ENCODE data around the gene SSTR5. TPM values are rescaled to one million over a fixed set of nuclear protein-coding genes. Genes with fewer than 3 reads are reported as not detected.

Gene SSTR5
- total RNA-seq, 1 donor from 2014 or later: not detected

DNA sequence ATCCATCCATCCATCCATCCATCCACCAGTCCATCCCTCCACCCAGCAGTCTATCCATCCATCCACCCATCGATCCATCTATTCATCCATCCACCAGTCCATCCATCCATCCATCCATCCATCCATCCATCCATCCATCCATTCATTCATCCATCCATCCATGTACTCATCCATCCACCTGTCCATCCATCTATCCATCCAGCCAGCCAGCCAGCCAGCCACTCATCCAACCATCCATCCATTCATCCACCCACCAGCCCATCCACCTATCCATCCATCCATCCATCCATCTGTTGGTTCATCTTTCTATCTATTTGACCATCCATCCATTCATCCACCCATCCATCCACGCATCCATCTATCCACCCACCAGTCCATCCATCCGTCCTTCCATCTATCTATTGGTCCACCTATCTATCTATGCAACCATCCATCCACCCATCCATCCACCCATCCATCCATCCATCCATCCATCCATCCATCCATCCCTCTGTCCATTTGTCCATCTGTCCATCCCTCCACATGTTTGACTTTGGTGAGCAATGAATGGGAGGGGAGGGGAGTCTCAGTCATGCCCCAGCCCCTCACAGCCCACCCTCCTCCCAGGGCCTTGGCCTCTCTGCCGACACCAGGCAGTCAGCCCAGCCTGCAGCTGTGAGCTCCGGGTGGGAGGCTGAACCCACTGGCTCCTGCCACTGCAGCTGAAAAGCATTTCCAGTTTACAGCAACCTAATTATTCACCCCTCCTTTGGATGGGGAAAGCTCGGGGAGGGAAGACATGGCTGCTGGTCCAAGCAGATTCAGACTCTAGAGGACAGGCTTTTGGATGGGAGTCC lies 38.1 kb upstream of the SSTR5 start:
- Mint-ChIP-seq H3K9me3 (no peaks in the 10 kb centered on the region), H3K4me3 (no peak overlapping the region), H3K27me3 (peaks cover under 1% of the 10 kb centered on the region), H3K27ac (no peak overlapping the region), H3K4me1 (no peaks in the 10 kb centered on the region), H3K36me3 (ENCODE audit: low read depth) (no peaks in the 10 kb centered on the region)
- DNase-seq: no peak
- intact Hi-C loops (cut with micrococcal nuclease): no loop called here

DNA sequence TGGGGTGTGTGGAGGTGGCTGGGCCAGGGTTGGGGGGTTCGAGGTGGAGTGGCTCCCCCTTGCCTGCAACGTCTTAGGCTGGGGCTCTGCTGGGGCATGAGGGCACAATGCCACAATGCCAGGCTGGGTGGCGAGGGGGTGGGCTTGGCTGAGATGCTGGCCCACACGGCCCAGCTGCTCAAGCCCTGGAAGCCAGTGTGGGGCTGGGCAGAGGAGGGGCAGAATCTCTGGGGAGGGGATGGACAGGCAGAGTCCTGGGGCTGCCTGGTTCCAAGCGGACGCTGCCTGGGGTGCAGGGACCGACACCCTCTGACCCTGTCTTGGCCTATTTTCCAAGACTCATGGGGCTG lies 37.5 kb upstream of the SSTR5 start:
- Mint-ChIP-seq H3K36me3 (ENCODE audit: low read depth) (no peaks in the 10 kb centered on the region), H3K4me3 (no peak overlapping the region), H3K4me1 (no peaks in the 10 kb centered on the region), H3K27ac (no peak overlapping the region), H3K9me3 (no peaks in the 10 kb centered on the region), H3K27me3 (no peaks in the 10 kb centered on the region)
- DNase-seq: no peak
- intact Hi-C loops (cut with micrococcal nuclease): no loop called here

DNA sequence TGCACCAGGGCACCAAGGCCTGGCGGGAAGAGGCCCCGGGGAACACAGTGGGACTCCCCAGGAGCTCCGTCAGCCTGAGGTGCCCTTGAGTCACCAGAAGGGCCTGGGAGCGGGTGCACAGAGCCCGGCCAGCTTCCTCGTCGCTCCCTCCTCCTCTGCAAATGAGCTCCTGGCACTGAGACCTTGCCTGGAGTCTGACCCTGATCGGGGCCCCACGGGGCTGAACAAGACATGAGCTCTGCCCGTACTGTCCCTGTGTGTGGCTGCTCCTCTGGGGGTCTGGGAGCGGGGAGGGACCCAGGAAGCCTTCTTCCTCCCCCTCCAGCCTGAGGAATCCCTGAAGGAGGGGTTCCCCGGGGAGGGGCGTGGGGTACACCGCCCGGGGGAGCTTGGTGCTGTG lies 36.4 kb upstream of the SSTR5 start:
- Mint-ChIP-seq H3K4me1 (no peaks in the 10 kb centered on the region), H3K36me3 (ENCODE audit: low read depth) (no peaks in the 10 kb centered on the region), H3K27ac (no peak overlapping the region), H3K9me3 (no peaks in the 10 kb centered on the region), H3K27me3 (no peaks in the 10 kb centered on the region), H3K4me3 (no peak overlapping the region)
- intact Hi-C loops (cut with micrococcal nuclease): no loop called here
- no peak for DNase-seq

DNA sequence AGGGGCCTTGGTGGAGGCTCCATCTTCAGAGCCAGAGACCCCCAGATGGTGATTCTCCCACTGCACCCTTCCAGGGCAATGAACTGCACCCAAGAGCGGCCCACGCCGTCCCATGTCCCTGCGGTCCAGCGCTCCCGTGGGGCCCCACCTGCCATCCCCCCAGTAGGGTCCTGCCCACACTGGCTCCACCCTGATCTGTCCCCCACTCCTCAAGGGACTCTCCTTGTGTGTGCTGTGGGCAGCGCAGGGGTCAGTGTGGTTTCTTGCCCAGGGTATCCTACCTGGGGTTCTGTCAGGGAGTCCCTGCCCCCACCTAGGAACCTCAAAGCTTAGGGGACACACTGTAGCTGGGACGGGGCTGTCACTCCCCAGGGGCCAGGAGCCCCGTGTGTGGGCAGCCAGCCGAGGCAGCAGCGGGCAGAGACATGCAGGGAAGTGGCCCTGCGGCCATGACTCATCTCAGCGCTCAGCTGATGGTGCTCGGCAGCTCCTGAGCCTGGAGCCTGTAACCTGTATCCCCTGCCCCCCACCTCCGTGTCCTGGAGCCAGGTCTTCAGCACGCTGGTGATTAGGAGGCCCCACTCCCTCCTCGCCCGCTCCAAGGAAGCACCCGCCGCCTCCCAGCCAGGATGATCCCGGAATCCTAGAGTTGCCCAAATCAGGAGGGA lies 35.7 kb upstream of the SSTR5 start:
- intact Hi-C loops (cut with micrococcal nuclease): no loop called here
- H3K4me1 Mint-ChIP-seq: no peaks in the 10 kb centered on the region

DNA sequence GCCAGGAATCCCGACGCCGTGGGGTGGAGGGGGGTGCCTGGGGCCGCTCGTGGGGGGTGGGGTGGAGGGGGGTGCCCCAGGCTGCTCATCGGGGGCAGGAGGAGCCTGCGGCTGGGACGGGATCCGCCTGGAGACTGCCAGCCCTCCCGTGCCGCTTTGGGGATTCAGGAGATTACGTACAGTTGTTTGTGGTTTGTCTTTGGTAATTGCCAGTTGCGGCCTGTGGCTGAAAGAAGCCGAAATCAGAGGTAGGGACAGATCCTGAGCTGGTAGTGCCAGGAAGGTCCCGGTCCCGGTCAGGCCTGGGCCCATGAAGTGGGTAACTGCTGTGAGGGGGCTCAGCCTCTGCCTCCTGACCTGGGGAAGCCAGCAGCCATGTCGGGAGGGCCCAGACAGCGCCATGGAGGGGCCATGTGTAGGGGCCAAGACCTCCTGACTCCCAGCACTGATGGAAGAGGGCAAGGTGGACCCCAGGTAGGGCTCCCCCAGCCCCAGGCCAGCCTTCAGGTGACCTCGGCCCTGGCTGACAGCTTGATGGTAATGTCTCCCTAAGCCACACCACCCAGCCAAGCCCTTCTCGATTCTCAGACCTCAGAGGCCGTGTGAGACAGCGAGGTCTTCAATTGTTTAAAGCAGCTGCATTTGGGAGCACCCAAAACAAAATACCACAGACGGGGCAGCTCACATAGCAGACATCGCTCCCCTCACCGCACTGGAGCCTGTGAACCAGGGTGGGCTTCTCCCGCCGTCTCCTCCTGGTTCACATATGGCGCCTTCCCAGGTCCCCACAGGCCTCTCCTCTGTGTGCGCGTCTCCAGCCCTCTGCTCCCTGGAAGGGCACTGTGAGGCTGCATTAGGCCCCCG lies 34.9 kb upstream of the SSTR5 start:
- H3K27ac Mint-ChIP-seq: no peak overlapping the region
- H3K36me3 Mint-ChIP-seq (ENCODE audit: low read depth): no peaks in the 10 kb centered on the region
- no peaks in the 10 kb centered on the region for H3K4me1 Mint-ChIP-seq
- H3K9me3 Mint-ChIP-seq: no peaks in the 10 kb centered on the region
- no peak for DNase-seq
- H3K27me3 Mint-ChIP-seq: no peaks in the 10 kb centered on the region
- intact Hi-C loops (cut with micrococcal nuclease): no loop called here
- no peak overlapping the region for H3K4me3 Mint-ChIP-seq

More for the DNA sequence above, 35.7 kb upstream of the SSTR5 start:
- Mint-ChIP-seq H3K4me3 (no peak overlapping the region), H3K27me3 (no peaks in the 10 kb centered on the region), H3K27ac (no peak overlapping the region), H3K36me3 (ENCODE audit: low read depth) (no peaks in the 10 kb centered on the region), H3K9me3 (no peaks in the 10 kb centered on the region)
- DNase-seq: no peak

DNA sequence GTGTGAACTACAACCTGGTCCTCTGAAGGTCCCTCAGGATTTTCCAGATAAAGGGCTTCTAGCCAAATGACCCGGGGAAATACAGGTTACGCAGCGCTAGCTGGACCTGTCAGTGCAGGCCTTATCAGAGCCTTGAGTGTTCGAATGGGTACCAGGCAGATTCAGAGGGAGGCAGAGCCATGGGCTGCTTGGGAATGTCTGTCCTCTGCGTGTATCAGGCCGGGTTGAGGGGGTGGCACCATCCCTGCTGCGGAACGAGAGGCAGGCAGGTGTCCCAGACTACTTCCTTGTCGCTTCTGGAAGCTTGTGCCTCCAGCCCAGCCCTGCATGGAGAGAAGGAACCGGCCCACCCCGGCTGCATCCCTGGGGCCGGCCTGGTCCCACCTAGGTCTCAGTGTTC lies 33.6 kb upstream of the SSTR5 start:
- H3K4me3 Mint-ChIP-seq: no peak overlapping the region
- H3K36me3 Mint-ChIP-seq (ENCODE audit: low read depth): no peaks in the 10 kb centered on the region
- H3K27ac Mint-ChIP-seq: no peak overlapping the region
- H3K27me3 Mint-ChIP-seq: no peaks in the 10 kb centered on the region
- DNase-seq: no peak
- H3K9me3 Mint-ChIP-seq: no peaks in the 10 kb centered on the region
- no peaks in the 10 kb centered on the region for H3K4me1 Mint-ChIP-seq
- intact Hi-C loops (cut with micrococcal nuclease): no loop called here

DNA sequence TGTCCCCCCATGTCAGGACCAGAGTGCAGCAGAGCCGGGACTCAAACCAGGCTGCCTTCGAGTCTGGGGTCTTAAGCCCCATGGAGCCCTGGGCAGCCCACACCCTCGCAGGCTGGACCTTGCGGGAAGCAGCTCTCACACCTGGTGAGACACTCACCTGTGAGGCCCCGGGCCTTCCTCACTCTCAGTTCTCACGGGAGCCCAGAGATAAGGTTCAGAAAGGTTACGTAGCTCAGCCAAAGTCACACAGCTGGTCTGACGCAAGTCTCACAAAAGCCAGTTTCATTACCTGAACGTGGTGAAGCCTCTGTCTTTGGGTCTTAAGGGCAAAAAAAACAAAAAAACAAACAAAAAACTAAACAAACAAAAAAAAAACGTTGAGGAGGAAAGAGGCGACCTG lies 32.8 kb upstream of the SSTR5 start:
- Mint-ChIP-seq H3K4me1 (no peaks in the 10 kb centered on the region), H3K36me3 (ENCODE audit: low read depth) (no peaks in the 10 kb centered on the region), H3K4me3 (no peak overlapping the region), H3K27ac (no peak overlapping the region), H3K27me3 (no peaks in the 10 kb centered on the region), H3K9me3 (no peaks in the 10 kb centered on the region)
- DNase-seq: no peak
- intact Hi-C loops (cut with micrococcal nuclease): no loop called here

DNA sequence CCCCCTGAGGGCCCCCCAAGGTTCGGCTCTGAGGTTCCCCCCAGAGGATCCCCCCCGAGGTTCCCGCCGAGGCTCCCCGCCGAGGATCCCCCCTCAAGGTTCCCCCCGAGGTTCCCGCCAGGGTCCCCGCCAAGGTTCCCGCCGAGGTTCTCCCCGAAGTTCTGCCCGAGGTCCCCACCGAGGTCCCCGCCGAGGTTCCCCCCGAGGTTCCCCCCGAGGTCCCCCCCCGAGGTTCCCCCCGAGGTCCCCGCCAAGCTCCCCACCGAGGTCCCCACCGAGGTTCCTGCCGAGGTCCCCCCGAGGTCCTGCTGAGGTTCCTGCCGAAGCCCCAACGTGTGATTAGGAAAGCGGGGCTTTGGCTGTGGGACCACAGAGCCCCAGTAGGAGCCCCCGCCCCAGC lies 32.2 kb upstream of the SSTR5 start:
- no peak overlapping the region for H3K4me3 Mint-ChIP-seq
- intact Hi-C loops (cut with micrococcal nuclease): no loop called here
- H3K9me3 Mint-ChIP-seq: no peaks in the 10 kb centered on the region
- no peak overlapping the region for H3K27ac Mint-ChIP-seq
- no peak for DNase-seq
- H3K4me1 Mint-ChIP-seq: no peaks in the 10 kb centered on the region
- no peaks in the 10 kb centered on the region for H3K27me3 Mint-ChIP-seq
- no peaks in the 10 kb centered on the region for H3K36me3 Mint-ChIP-seq (ENCODE audit: low read depth)

DNA sequence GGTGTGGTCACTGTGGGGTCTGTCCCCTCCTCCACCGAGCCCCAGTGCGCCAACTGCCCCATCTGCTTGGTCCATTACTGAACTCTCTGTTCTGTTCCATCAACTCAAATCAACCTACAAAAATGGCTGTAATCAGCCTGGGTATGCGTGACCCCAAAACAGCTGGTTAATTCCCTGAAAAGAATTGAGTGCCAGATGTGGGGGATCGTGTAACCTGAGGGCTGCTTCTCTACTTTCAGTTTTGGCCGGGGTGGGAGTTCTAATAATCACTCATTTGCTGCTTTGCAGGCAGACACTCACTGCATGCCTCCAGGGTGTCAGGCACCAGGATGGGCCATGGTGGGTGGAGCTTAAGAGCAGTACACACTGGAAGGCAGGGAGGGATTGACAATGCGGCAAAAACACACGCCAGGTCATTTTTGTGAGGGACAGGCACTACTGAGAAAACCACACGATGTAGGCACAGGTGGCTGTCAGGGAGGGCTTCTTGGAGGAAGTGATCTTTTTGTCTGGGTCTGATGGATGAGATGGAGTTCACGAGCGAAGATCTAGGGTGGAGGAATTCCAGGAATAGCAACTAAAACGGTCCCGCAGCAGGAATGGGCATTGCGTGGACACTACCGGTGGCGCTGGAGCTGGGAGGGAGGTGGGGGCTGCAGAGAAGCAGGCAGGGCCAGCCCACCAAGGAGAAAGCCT lies 30.4 kb upstream of the SSTR5 start:
- no peaks in the 10 kb centered on the region for H3K27me3 Mint-ChIP-seq
- intact Hi-C loops (cut with micrococcal nuclease): no loop called here
- H3K27ac Mint-ChIP-seq: no peak overlapping the region
- H3K4me1 Mint-ChIP-seq: no peaks in the 10 kb centered on the region
- H3K9me3 Mint-ChIP-seq: no peaks in the 10 kb centered on the region
- no peak for DNase-seq
- H3K36me3 Mint-ChIP-seq (ENCODE audit: low read depth): no peaks in the 10 kb centered on the region
- no peak overlapping the region for H3K4me3 Mint-ChIP-seq

DNA sequence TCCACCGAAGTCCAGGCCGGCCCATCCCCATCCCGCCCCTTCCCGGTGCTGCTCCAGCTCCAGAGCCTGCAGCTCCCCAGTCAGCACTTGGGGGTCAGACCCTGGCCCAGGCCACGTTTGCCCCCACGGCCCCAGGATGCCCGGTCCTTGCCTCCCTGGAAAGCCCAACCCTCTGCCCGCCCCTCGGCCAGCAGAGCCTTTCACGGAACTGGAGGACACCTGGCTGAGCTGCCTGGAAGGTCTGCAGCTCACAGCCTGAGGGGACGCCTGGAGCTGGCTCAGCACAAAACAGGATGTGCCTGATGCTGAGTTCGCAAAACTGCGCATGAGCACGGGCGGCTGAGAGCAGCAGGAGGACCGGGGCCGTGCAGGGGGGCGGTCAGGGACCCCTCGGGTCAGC lies 29.7 kb upstream of the SSTR5 start:
- Mint-ChIP-seq H3K27me3 (no peaks in the 10 kb centered on the region), H3K4me1 (no peaks in the 10 kb centered on the region), H3K27ac (no peak overlapping the region), H3K9me3 (no peaks in the 10 kb centered on the region), H3K4me3 (no peak overlapping the region), H3K36me3 (ENCODE audit: low read depth) (no peaks in the 10 kb centered on the region)
- no peak for DNase-seq
- intact Hi-C loops (cut with micrococcal nuclease): no loop called here

DNA sequence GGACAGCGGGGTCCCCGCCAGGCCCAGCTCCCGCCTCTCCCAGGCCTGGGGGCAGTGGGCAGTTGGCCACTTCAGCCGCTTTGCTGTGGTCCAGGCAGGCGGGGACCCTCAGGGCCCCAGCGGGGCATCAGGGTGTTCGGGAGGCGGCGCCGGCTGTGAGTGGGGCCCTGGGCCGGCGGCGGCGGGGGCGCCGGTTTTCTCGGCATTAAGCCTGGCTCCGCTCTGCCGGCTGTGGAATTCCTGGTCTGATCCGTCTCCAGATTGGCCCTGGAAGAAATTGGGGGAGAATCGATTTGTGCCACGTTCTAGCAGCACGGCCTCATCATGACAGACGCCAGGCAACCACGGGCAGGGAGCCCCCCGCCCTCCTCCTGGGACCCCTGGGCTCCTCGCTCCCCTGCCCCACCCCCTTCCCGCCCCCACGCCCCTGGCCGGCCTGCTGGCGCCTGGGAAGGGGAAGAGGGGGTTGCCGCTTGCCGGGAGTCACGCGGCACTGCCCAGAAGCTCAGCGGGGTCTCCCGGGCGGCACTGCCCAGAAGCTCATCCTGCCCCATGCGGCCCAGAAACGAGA lies 28.6 kb upstream of the SSTR5 start:
- Mint-ChIP-seq H3K4me3 (no peak overlapping the region), H3K27me3 (no peaks in the 10 kb centered on the region), H3K36me3 (ENCODE audit: low read depth) (no peaks in the 10 kb centered on the region), H3K9me3 (no peaks in the 10 kb centered on the region), H3K27ac (no peak overlapping the region), H3K4me1 (no peaks in the 10 kb centered on the region)
- no peak for DNase-seq
- intact Hi-C loops (cut with micrococcal nuclease): no loop called here

DNA sequence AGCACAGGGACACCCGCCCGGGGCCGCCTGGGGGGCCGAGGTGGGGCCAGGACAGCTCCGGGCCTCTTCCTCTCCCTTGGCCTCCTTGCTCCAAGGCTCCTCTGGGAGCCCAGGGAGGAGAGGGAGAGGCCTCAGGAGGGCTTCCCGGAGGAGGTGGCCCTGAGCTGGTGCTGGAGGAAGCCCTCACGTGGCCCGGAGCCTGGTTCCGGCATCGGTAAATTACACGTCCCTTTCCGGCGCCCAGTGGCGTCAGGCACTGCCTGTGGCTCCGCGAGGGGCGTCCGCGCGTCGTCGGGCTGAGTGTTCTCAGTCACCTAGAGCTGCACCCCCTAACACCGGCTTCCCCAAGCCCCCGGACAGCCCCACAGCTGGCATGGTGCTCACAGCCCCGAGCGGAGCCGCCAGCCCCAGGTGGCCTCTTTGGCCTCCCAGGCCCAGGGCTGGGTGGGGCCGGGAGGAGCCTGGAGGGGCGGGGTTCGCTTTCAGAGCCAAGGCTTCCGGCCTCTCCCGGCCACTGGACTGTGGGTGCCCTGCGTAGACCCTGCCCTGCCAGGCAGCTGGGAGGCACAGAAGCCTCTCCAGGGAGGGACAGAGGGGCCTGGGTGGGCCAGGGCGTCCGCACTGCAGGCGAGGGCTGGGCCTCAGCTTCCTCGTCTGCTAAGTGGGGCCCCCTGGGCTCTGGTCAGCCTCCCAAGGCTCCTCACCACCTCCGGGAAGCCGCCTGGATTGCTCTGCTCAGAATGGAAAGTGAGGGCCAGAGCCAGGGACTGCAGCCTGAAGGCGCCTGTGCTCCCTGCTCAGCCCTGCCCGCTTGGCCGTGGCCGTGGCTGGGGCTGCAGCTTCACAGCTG lies 27.9 kb upstream of the SSTR5 start:
- no peak overlapping the region for H3K4me3 Mint-ChIP-seq
- no peaks in the 10 kb centered on the region for H3K4me1 Mint-ChIP-seq
- no peak overlapping the region for H3K27ac Mint-ChIP-seq
- intact Hi-C loops (cut with micrococcal nuclease): no loop called here
- DNase-seq: no peak
- H3K9me3 Mint-ChIP-seq: no peaks in the 10 kb centered on the region
- no peaks in the 10 kb centered on the region for H3K36me3 Mint-ChIP-seq (ENCODE audit: low read depth)
- no peaks in the 10 kb centered on the region for H3K27me3 Mint-ChIP-seq

Data from activated CD4-positive, alpha-beta T cell treated with anti-CD3 and anti-CD28 coated beads, Interleukin-2, amount 10 ng/mL, durations not matched to agents 24 days and 14 days (primary cell).